CD4-positive, alpha-beta T cell (primary cell): ENCODE measurements around the gene ICE2. TPM values are rescaled to one million over a fixed set of nuclear protein-coding genes. Genes with fewer than 3 reads are reported as not detected.

Experiments used
- ATAC-seq: fragments of 200-7000 bp; cut with Tn5 transposase; one replicate; pipeline ENCODE4 v1.10.0; 2022; ENCODE audit warnings: mild to moderate bottlenecking; ENCODE audit not compliant: poor library complexity
- CTCF ChIA-PET: fragments of 350-600 bp; sonication (Branson Sonifier 250); formaldehyde crosslinking; loops from one replicate; lab custom pipeline; 2021; ENCODE audit warnings: antibody characterized with exemption, inconsistent platforms; lab: Charles Lee
- POLR2A ChIA-PET: fragments of 350-600 bp; sonication (Branson Sonifier 250); formaldehyde crosslinking; loops from one replicate; lab custom pipeline; 2021; ENCODE audit warnings: antibody characterized with exemption, inconsistent platforms; lab: Charles Lee
- DNase-seq, 14 experiments: peaks; one replicate each; pipeline ENCODE4 v3.0.0-alpha.2; 2013 to 2020; ENCODE audit warnings: mixed read lengths in 2 of 14
- H3K27ac ChIP-seq, 2 donors: one replicate each; pipeline versions ENCODE4 v1.5.1 to v1.7.0; 2013; ENCODE audit warnings: low read length in 2 of 2, low read depth in 1 of 2, mild to moderate bottlenecking in 1 of 2
- H3K27me3 ChIP-seq, 2 experiments: 1 replicate in 1 of 2; 2 replicates in 1 of 2; pipeline versions ENCODE4 v1.6.1 to v1.7.0; 2013; ENCODE audit warnings: low read length in 2 of 2, control low read depth in 1 of 2, mild to moderate bottlenecking in 1 of 2, moderate library complexity in 1 of 2; ENCODE audit not compliant: insufficient read depth in 2 of 2, control insufficient read depth in 1 of 2
- H3K36me3 ChIP-seq: one replicate; pipeline ENCODE4 v1.6.1; 2013; ENCODE audit warnings: low read length, control low read depth; ENCODE audit not compliant: insufficient read depth
- H3K4me1 ChIP-seq: one replicate; pipeline ENCODE4 v1.6.1; 2013; ENCODE audit warnings: low read length, control low read depth; ENCODE audit not compliant: insufficient read depth
- H3K4me3 ChIP-seq: one replicate; pipeline ENCODE4 v1.5.1; 2013; ENCODE audit warnings: mild to moderate bottlenecking, low read length, moderate library complexity
- H3K9me3 ChIP-seq, 2 experiments: 1 replicate in 1 of 2; 2 replicates in 1 of 2; pipeline versions ENCODE4 v1.6.1 to v1.7.0; 2013; ENCODE audit warnings: low read length in 2 of 2, mild to moderate bottlenecking in 2 of 2, control low read depth in 1 of 2, moderate library complexity in 1 of 2; ENCODE audit not compliant: control insufficient read depth in 1 of 2, insufficient read depth in 1 of 2
- H3K27ac Mint-ChIP-seq: one replicate; pipeline ENCODE4 v1.8.0; 2020; ENCODE audit warnings: mixed read lengths
- H3K27me3 Mint-ChIP-seq: one replicate; pipeline ENCODE4 v1.8.0; 2021; ENCODE audit warnings: mixed read lengths
- H3K36me3 Mint-ChIP-seq: one replicate; pipeline ENCODE4 v1.8.0; 2021; ENCODE audit warnings: low read depth, mixed read lengths
- H3K4me1 Mint-ChIP-seq: one replicate; pipeline ENCODE4 v1.8.0; 2021; ENCODE audit warnings: low read depth, mixed read lengths
- H3K4me3 Mint-ChIP-seq: one replicate; pipeline ENCODE4 v1.8.0; 2020; ENCODE audit warnings: mild to moderate bottlenecking, mixed read lengths
- H3K9me3 Mint-ChIP-seq: one replicate; pipeline ENCODE4 v1.8.0; 2020; ENCODE audit warnings: mixed read lengths
- CTCF ChIP-seq: fragments of 200-600 bp; IDR thresholded peaks from one replicate; pipeline ENCODE4 v1.8.0; 2022; ENCODE audit warnings: antibody characterized with exemption, mild to moderate bottlenecking
- intact Hi-C, 2 experiments: fragments of 100-400 bp; cut with DNase I in 1 of 2; cut with micrococcal nuclease in 1 of 2; formaldehyde crosslinking; loops; one replicate each; pipeline versions ENCODE4 v1.15.1 to v1.9.0; 2023 to 2025; cut with DNase I, micrococcal nuclease
- total RNA-seq, 174 experiments: library from RNA in 2 of 174; stranded (reverse) in 2 of 174; gene quantifications; one replicate each; pipeline ENCODE4 v1.2.3 and lab custom pipeline; 2021 to 2026

The ICE2 gene
- total RNA-seq, 2 experiments from 2014 or later, result 20.4 to 23.4 TPM

- DNase-seq (no peak), ATAC-seq (no peak)
- Histone ChIP-seq H3K4me3 (no peak overlapping the region), H3K36me3 (no peaks in the 10 kb centered on the region), H3K4me1 (no peaks in the 10 kb centered on the region), H3K27ac (no peak overlapping the region), H3K9me3 (no peaks in the 10 kb centered on the region), H3K27me3 (no peaks in the 10 kb centered on the region)
- Mint-ChIP-seq H3K36me3 (peaks cover 50% of the 10 kb centered on the region), H3K4me1 (peaks cover 6% of the 10 kb centered on the region), H3K27me3 (no peaks in the 10 kb centered on the region), H3K4me3 (no peak overlapping the region), H3K27ac (no peak overlapping the region), H3K9me3 (no peaks in the 10 kb centered on the region)
- no peak for TF ChIP-seq CTCF
- POLR2A ChIA-PET, result interaction anchor here (0.6 to 1.1 kb wide), 3 partner anchors 12 to 36 kb away, joined by 3 to 4 read pairs (median 3); partner anchors contain the start of gene ANXA2
- CTCF ChIA-PET, result no interaction called here
- intact Hi-C loops, result no loop called here
Measured at GRCh38 chr15:60421544-60421943, 57.4 kb downstream of the ICE2 start.

GRCh38 chr15:60420203-60420716, 58.7 kb downstream of the ICE2 start:
- CTCF ChIA-PET, result no interaction called here
- ATAC-seq (no peak), DNase-seq (no peak)
- Histone ChIP-seq H3K4me1 (no peaks in the 10 kb centered on the region), H3K9me3 (no peaks in the 10 kb centered on the region), H3K4me3 (no peak overlapping the region), H3K27ac (no peak overlapping the region), H3K27me3 (no peaks in the 10 kb centered on the region), H3K36me3 (no peaks in the 10 kb centered on the region)
- Mint-ChIP-seq H3K27me3 (no peaks in the 10 kb centered on the region), H3K4me1 (peaks cover 6% of the 10 kb centered on the region), H3K9me3 (no peaks in the 10 kb centered on the region), H3K27ac (peak overlapping the region; percentile 9), H3K4me3 (no peak overlapping the region), H3K36me3 (peaks cover 40% of the 10 kb centered on the region)
- TF ChIP-seq CTCF, result no peak
- intact Hi-C loops, result no loop called here
- POLR2A ChIA-PET, result no interaction called here

- no peak overlapping the region for H3K27ac ChIP-seq
- Mint-ChIP-seq H3K4me1 (peaks cover 3% of the 10 kb centered on the region), H3K27ac (peak overlapping the region; percentile 9), H3K4me3 (no peak overlapping the region), H3K27me3 (no peaks in the 10 kb centered on the region), H3K9me3 (no peaks in the 10 kb centered on the region), H3K36me3 (peaks cover 35% of the 10 kb centered on the region)
- ChIA-PET CTCF (no interaction called here), POLR2A (no interaction called here)
- no peaks in the 10 kb centered on the region for H3K27me3 ChIP-seq
- no peaks in the 10 kb centered on the region for H3K9me3 ChIP-seq
- no peaks in the 10 kb centered on the region for H3K4me1 ChIP-seq
- H3K4me3 ChIP-seq, result no peak overlapping the region
- no peak for ATAC-seq
- H3K36me3 ChIP-seq, result no peaks in the 10 kb centered on the region
- intact Hi-C loops, result no loop called here
- no peak for TF ChIP-seq CTCF
- DNase-seq, result no peak
Measured at GRCh38 chr15:60419753-60420152, 59.2 kb downstream of the ICE2 start.
